ENCODE measurements around the gene ADAMTSL3.

Gene ADAMTSL3

DNA sequence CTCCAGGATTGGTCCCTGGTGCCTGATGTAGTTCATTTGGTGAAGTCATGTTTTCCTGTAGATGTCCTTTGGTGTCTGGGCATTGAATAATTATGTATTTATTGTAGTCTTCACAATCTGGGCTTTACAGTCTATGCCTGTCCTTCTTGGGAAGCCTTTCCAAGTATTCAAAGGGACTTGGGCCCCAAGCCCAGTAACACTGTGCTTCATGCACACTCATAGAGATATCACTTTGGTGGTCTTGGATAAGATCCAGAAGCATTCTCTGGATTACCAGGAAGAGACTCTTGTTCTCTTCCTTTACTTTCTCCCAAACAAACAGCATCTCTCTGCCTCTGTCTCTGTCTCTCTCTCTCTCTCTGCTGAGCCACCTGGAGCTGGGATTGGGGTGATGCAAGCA is 300.6 kb downstream of the ADAMTSL3 start:
- Histone ChIP-seq H4K20me1 (ENCODE audit: insufficient read depth, low read length, poor library complexity, severe bottlenecking) (no peaks in the 10 kb centered on the region), H3K4me2 (ENCODE audit: low read depth, low read length, poor library complexity, severe bottlenecking) (no peak overlapping the region), H3K9ac (ENCODE audit: low read depth, low read length, poor library complexity, severe bottlenecking) (no peak overlapping the region), H3F3A (ENCODE audit: low read depth) (no peaks in the 10 kb centered on the region), H2AFZ (ENCODE audit: low read length) (no peak overlapping the region), H3K4me1 (ENCODE audit: insufficient read depth, low read length, poor library complexity, severe bottlenecking) (no peaks in the 10 kb centered on the region), H3K9me2 (replicated peaks; ENCODE audit: low read depth, low read length) (no peaks in the 10 kb centered on the region), H3K4me3 (ENCODE audit: low read length, poor library complexity, severe bottlenecking) (no peak overlapping the region), H3K36me3 (ENCODE audit: insufficient read depth, low read length) (no peaks in the 10 kb centered on the region), H3K9me3 (ENCODE audit: insufficient read depth, low read depth, low read length) (no peaks in the 10 kb centered on the region), H3K27me3 (ENCODE audit: insufficient read depth, low read length, poor library complexity, severe bottlenecking) (no peaks in the 10 kb centered on the region), H3K79me2 (ENCODE audit: insufficient read depth, low read length) (no peaks in the 10 kb centered on the region)
- TF ChIP-seq EZH2phosphoT487 (IDR thresholded peaks at IDR 0.05; ENCODE audit: borderline replicate concordance), result no peak
- TF ChIP-seq CTCF (conservative IDR thresholded peaks at IDR 0.05; ENCODE audit: low read length), result no peak

- no peak overlapping the region for H2AFZ ChIP-seq (ENCODE audit: low read length)
- H3K27me3 ChIP-seq (ENCODE audit: insufficient read depth, low read length, poor library complexity, severe bottlenecking), result no peaks in the 10 kb centered on the region
- H3F3A ChIP-seq (ENCODE audit: low read depth), result no peaks in the 10 kb centered on the region
- H3K79me2 ChIP-seq (ENCODE audit: insufficient read depth, low read length), result no peaks in the 10 kb centered on the region
- H3K9ac ChIP-seq (ENCODE audit: low read depth, low read length, poor library complexity, severe bottlenecking), result no peak overlapping the region
- H3K4me1 ChIP-seq (ENCODE audit: insufficient read depth, low read length, poor library complexity, severe bottlenecking), result no peaks in the 10 kb centered on the region
- no peaks in the 10 kb centered on the region for H4K20me1 ChIP-seq (ENCODE audit: insufficient read depth, low read length, poor library complexity, severe bottlenecking)
- H3K9me3 ChIP-seq (ENCODE audit: insufficient read depth, low read depth, low read length), result no peaks in the 10 kb centered on the region
- H3K9me2 ChIP-seq (replicated peaks; ENCODE audit: low read depth, low read length), result no peaks in the 10 kb centered on the region
- TF ChIP-seq EZH2phosphoT487 (IDR thresholded peaks at IDR 0.05; ENCODE audit: borderline replicate concordance), result no peak
- TF ChIP-seq CTCF (conservative IDR thresholded peaks at IDR 0.05; ENCODE audit: low read length), result no peak
- no peaks in the 10 kb centered on the region for H3K36me3 ChIP-seq (ENCODE audit: insufficient read depth, low read length)
- no peak overlapping the region for H3K4me3 ChIP-seq (ENCODE audit: low read length, poor library complexity, severe bottlenecking)
- no peak overlapping the region for H3K4me2 ChIP-seq (ENCODE audit: low read depth, low read length, poor library complexity, severe bottlenecking)
Measured at GRCh38 chr15:83955806-83956265, 301.9 kb downstream of the ADAMTSL3 start.

GRCh38 chr15:83956887-83957286 is 303.0 kb downstream of the ADAMTSL3 start:
- H4K20me1 ChIP-seq (ENCODE audit: insufficient read depth, low read length, poor library complexity, severe bottlenecking), result no peaks in the 10 kb centered on the region
- no peaks in the 10 kb centered on the region for H3K36me3 ChIP-seq (ENCODE audit: insufficient read depth, low read length)
- H3F3A ChIP-seq (ENCODE audit: low read depth), result no peaks in the 10 kb centered on the region
- no peak for TF ChIP-seq CTCF (conservative IDR thresholded peaks at IDR 0.05; ENCODE audit: low read length)
- TF ChIP-seq EZH2phosphoT487 (IDR thresholded peaks at IDR 0.05; ENCODE audit: borderline replicate concordance), result no peak
- no peaks in the 10 kb centered on the region for H3K9me2 ChIP-seq (replicated peaks; ENCODE audit: low read depth, low read length)
- H3K9me3 ChIP-seq (ENCODE audit: insufficient read depth, low read depth, low read length), result no peaks in the 10 kb centered on the region
- no peak overlapping the region for H3K9ac ChIP-seq (ENCODE audit: low read depth, low read length, poor library complexity, severe bottlenecking)
- no peaks in the 10 kb centered on the region for H3K79me2 ChIP-seq (ENCODE audit: insufficient read depth, low read length)
- no peak overlapping the region for H3K4me2 ChIP-seq (ENCODE audit: low read depth, low read length, poor library complexity, severe bottlenecking)
- no peak overlapping the region for H2AFZ ChIP-seq (ENCODE audit: low read length)
- H3K4me3 ChIP-seq (ENCODE audit: low read length, poor library complexity, severe bottlenecking), result no peak overlapping the region
- H3K27me3 ChIP-seq (ENCODE audit: insufficient read depth, low read length, poor library complexity, severe bottlenecking), result no peaks in the 10 kb centered on the region
- H3K4me1 ChIP-seq (ENCODE audit: insufficient read depth, low read length, poor library complexity, severe bottlenecking), result no peaks in the 10 kb centered on the region
